Stimulated activated CD8-positive, alpha-beta memory T cell treated with anti-CD3 and anti-CD28 coated beads, Interleukin-15, amount 100 ng/mL, for 4 hours (primary cell): ENCODE results near the gene ZNF277.
"Not testable (repeated sequence)": the region's sequence is repeated elsewhere in the genome, so short reads cannot be mapped to it uniquely, and the experiment has no call there.

ENCODE experiments used
- DNase-seq, 2 donors: peaks; one replicate each; pipeline ENCODE4 v3.0.0-alpha.2; 2020; ENCODE audit warnings: low read depth in 2 of 2

Gene ZNF277

DNA sequence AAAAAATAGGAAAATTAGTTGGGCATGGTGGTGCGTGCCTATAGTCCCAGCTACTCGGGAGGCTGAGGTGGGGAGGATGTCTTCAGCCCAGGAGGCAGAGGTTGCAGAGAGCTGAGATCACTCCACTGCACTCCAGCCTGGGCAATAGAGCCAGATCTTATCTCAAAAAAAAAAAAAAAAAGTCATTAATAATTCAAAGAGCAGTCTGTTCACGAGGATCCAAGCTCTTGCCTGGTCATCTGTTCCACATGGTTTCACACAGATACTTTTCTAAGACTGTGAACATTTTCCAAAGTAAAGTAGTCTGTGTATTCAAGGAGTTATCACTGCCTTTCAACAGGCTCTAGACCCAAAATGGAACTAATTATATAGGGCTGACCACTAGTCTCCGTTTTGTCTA, 86.9 kb downstream of the ZNF277 start:
- DNase-seq: no peak

DNA sequence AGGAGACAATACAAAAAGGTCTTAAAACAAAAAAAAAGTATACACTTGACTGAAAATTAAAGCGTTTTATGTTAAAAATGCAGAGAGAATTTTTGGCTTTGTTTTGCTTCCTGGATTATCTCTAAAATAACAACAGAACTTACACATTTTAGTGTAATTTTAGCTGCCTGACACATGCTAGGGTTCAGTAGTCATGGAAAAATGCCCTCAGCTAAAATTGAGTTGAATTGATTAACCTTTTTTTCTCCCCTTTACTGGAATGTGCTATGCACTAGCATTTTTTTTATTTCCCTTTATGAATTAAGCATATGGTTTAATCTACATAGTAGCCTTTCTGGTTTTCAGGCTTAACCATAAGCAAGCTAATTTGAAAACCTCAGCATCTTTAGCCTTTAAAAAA, 89.9 kb downstream of the ZNF277 start:
- DNase-seq: no peak

DNA sequence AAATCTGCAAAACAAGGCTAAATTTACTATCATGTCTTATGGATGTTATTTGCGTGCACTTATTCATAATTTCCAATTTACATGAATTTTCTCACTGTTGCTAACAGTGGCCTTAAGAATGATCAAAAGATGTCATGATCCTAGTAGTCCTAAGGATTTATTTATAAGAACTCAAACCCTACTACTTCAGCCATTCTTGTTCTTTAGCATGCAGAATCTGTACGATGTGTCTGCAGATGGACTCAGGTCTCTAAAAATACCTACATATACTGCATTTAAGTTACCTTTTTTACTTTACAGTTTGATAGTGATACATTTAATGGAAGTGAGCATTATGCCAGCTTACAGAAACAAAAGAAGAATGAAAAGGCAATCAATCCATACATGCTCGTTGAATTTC, 91.2 kb downstream of the ZNF277 start:
- no peak for DNase-seq

- DNase-seq: no peak
Measured at GRCh38 chr7:112298543-112299100, 92.1 kb downstream of the ZNF277 start.

- DNase-seq: no peak
Measured at GRCh38 chr7:112300072-112300471, 93.6 kb downstream of the ZNF277 start.

GRCh38 chr7:112300831-112301407, 94.4 kb downstream of the ZNF277 start:
- DNase-seq: no peak

- DNase-seq: no peak
Measured at GRCh38 chr7:112302566-112302965, 96.1 kb downstream of the ZNF277 start.

DNA sequence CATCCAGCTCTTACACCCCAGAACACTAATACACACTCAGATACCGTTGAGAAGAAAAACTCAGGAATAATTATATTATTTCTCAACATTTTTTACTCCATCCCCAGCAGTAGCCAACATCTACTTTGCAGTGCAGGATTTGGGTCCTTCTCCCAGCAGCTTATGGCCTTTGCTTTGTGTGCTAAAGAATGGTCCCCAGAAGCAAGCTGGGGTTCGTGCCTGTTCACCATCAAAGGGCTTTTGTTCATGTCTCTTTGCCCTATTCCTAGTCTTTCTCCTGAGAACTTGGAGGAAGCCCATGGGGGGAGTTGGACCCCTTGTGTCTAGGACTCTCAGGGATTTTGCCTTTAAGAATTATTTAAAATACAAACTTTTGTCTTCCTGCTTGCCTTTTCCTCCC, 100.4 kb downstream of the ZNF277 start:
- DNase-seq: no peak

DNA sequence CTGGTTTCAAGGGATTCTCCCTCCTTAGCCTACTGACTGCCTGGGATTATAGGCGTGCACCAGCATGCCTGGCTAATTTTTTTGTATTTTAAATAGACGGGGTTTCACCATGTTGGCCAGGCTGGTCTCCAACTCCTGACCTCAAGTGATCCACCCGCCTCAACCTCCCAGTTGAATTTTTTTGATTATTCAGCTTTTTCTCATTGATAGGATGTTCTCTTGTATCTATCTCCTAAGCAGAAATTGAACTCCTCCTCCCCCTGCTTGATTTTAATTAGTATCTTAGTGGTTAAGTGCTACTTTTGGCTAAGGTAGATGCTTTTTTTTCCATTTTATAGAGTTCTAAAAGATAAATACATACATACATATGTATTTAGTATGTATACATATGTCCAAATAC, 101.0 kb downstream of the ZNF277 start:
- no peak for DNase-seq

- DNase-seq: no peak
Measured at GRCh38 chr7:112308974-112309373, 102.5 kb downstream of the ZNF277 start.

GRCh38 chr7:112316803-112317202, 110.3 kb downstream of the ZNF277 start:
- not testable (repeated sequence) for DNase-seq

GRCh38 chr7:112322070-112322469, 115.6 kb downstream of the ZNF277 start:
- DNase-seq: no peak

DNA sequence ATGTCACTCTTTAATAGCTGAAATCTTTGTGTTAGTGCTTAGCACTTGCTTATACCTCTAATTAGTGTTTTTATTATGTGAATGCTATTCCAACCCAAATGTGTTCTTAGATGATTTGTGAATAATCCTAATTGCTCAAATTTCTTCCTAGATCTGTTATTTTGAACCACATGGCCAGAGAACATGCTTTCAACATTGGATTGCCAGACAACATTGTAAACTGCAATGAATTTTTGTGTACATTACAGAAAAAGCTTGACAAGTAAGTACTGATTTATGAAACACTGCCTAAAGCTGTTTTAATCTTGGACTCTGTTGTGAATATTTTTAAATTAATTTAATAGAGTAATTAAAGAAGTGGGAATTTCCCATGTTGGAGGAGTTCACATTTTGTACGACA, 121.1 kb downstream of the ZNF277 start:
- no peak for DNase-seq

DNA sequence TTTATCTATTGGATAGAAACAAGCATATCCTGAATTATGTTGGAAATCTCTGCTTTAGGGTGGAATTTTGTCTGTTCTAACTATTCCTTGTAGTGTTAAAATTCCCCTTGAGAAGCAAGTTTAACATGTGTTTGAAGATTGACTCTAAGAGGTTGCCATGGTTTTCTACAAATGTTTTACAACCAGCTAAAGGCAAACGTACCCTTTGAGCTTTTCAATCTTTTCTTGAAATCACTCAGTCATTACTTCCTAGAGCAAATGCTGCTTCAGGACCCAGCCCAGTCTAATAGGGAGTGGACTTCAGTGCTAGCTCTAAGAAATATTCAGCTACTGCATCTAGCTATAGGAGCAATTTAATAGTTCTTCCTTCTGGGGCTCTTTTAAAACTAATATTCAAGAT, 125.0 kb downstream of the ZNF277 start:
- DNase-seq: no peak

- DNase-seq: no peak
Measured at GRCh38 chr7:112334366-112334765, 127.9 kb downstream of the ZNF277 start.

DNA sequence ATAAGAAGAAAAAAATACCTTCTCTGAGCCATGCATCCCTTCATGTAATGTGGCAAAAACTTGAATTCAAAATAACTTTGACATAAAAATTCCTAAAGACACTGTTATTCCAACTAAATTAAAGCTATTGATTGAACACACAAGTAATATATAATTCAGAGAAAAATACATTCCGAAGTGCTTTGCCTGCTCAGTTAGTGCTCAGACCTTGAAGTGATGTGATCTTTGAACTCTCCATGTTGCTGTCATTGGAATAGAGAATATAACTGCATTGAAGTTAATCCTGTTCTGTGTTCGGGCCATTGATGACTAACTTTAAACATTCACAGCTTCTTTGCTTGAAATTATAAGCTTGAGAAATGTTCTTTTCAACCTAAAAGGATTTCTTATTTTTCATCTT, 129.8 kb downstream of the ZNF277 start:
- no peak for DNase-seq

- DNase-seq: no peak
Measured at GRCh38 chr7:112336936-112337576, 130.6 kb downstream of the ZNF277 start.

DNA sequence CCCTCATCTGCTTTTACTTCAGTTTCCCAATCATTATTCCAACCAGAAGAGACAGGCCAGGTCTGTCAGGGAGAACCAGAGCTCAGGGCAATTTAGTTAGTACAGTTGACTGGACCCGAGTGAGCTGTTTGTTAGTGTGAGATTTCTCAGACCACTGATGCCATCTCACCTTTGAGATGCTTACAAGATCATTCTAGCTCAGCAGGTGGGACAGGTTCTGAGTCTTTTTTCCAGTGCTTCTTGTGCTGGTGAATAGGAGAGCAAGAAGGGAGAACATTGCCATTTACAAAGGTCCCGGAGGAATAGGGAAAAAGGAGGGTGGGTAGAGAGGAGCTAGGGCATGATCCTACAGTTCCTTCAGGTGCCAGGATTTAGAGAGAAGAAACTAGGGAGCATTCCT, 131.4 kb downstream of the ZNF277 start:
- DNase-seq: no peak

DNA sequence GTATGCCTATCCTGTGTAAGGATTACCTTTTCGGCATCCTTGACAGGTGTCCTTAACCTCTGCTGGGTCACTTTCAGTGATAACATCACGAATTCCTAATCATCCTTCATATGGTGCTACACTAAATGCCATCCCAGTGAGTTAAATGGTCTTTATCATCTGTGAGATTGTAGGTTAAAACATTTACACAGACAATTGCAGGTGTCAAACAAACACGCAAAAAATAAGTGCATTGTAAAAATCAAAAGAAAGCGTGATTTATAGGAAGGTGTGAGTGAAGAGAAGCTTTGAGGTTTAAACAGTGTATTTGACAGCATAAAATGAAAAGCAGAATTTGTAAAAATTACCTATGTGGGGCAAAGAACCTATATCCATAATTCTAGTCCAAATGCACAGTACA, 132.3 kb downstream of the ZNF277 start:
- no peak for DNase-seq

DNA sequence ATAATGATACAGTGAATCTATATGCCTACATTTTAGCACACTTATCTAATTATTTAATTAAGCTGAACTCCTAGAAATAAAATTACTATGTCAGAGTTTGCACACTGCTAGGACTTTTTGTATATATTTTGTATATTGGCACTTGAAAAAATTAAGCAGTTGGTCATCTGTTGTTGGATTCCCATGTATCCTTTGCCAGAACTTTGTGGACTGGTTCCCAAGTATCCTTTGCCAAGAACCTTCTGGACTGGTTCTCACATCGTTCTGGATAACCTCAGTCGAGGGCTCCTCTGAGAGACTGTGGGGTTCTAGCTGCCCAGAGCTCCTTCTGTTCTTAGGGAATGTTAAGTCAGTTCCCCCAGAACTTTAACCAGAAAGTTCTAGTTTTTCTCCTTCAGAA, 135.0 kb downstream of the ZNF277 start:
- DNase-seq: no peak

DNA sequence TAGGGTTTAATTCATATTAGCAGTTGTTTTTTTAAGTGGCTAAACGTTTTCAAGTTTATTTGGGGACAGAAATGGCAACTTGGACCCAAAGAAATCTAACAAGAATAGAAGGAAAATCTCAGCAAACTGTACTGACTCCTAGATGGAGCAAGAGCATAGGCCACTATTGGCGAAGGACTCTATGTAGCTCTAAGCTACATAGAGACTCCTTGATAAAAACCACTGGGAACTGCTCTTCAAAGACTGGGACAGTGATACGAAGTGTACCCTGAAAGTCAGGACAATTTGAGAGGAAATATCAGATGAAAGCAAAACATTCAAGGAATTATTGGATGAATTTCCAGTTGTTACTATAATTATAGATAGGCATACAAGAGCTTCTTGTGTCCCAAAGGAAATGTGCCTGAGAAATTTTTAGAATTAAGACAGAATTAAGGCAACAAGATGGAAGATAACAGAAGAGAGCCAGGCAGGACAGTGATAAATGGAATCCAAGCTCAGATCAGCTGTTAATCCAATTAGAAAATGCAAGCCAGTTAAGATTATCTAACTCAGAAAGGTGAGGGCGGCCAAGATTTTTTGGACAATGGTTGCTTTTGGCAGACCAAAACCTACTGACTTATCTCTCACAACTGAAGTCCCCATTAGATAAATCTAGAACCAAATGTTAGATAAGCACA, 140.0 kb downstream of the ZNF277 start:
- no peak for DNase-seq

DNA sequence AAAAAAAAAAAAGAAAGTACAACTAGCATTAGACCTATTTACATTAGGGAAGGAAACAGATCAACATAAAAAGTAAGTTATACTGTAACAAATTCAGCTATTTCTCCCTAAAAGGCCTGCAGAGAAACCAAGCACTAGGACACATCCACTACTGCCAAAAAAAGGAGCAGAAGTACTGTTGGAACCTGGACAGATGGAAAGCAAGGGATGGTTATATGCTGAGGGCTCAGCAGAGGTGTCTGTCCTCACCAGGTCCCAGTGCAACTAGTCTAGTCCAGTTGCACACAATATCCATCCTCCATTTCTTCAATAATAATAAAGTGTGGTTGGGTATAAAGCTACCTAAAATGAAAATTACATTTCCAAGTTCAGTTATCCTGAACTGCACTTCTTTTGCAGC, 140.6 kb downstream of the ZNF277 start:
- no peak for DNase-seq

GRCh38 chr7:112350585-112350984, 144.1 kb downstream of the ZNF277 start:
- DNase-seq: no peak
